Effector CD8-positive, alpha-beta T cell (primary cell): Measurements from ENCODE around the gene DNAJA1.

ENCODE experiments used
- DNase-seq: peaks from one replicate; lab custom pipeline; 2025; lab: John Stamatoyannopoulos, UW

Gene DNAJA1

GRCh38 chr9:33029231-33029786, 4.2 kb downstream of the DNAJA1 start:
- no peak for DNase-seq

GRCh38 chr9:33030285-33030684, 5.2 kb downstream of the DNAJA1 start:
- DNase-seq, result no peak

DNA sequence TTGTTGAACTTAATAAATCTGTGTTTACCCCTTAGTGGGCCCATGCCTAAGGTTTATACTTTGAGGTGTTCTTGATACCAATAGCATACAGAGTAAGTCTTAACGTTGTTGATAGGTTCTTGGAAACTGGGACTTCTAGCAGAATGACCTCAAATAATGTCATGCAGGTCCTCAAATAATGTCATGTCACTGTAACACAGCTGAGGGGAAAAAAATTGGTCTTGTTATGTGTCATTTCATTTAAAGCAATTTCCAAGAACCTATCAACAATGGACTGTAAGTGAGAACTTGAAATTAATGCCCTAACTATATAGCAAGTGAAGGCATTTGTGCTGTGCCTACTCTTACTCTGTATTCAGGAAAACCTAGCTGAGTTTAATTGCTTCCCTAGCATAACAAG, 7.2 kb downstream of the DNAJA1 start:
- no peak for DNase-seq

DNA sequence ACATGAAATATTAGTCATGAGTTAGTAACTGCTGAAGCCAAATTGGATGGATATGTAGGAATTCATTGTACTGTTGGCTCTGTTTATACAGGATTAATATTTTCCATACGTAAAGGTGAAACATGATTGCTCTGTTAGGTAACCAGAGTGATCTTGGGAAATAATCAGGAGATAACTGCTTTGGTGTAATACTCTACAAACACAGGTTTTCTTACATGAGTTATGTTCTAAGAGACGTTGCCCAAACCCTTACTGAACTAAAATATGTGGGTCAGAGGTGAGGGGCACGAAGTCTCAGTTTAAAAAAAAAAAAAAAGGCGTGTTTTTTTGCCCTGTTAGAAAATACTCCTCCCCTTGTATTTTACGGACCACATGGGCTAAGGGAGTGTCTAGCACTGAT, 7.8 kb downstream of the DNAJA1 start:
- no peak for DNase-seq

GRCh38 chr9:33040792-33041431, 15.8 kb downstream of the DNAJA1 start:
- DNase-seq, result no peak

DNA sequence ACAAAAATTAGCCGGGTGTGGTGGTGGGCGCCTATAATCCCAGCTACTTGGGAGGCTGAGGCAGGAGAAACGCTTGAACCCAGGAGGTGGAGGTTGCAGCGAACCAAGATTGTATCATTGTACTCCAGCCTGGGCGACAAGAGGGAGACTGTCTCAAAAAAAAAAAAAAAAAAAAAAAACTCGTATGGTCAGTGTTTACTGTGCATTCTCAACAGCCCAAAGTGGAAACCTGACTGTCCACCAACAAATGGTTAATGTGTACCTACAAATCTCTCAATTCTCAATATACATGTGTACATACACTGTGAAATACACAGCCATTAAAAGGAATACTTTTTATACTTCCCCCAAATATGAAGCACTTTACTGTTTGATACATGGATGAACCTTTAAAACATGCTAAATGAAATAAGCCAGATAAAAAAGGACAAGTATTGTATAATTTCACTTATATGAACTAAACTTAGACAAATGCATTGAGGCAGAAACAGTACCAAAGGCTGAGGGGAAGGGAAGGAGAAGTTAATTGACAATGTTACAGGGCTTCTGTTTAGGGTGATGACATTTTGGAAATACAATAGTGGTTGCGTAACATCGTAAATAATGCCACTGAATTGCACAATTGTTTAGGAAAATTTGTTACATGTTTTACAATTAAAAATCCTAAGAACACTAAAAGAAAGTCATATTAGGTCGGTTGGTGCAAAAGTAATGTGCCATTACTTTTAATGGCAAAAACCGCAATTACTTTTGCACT, 16.5 kb downstream of the DNAJA1 start:
- DNase-seq, result no peak

DNA sequence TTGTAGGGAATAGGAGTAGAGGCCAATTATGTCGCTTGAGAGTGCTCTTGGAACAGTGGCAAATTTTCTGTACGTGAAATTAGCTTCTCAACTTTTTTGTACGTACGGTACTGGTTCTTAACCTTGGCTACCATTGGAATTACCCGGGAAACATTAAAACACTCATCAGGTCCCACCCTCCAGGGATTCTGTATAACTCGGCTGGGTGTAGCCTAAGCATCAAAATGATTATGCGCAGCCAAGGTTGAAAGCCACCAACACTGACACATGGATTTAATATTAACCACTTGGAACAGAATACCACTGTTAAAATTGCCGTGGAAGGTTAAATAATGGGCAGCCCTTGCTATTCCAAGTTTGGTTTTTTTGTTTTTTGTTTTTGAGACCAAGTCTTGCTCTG, 17.4 kb downstream of the DNAJA1 start:
- no peak for DNase-seq

GRCh38 chr9:33043671-33044070, 18.6 kb downstream of the DNAJA1 start:
- no peak for DNase-seq

GRCh38 chr9:33044162-33044673, 19.1 kb downstream of the DNAJA1 start:
- DNase-seq, result peak; percentile 38

DNA sequence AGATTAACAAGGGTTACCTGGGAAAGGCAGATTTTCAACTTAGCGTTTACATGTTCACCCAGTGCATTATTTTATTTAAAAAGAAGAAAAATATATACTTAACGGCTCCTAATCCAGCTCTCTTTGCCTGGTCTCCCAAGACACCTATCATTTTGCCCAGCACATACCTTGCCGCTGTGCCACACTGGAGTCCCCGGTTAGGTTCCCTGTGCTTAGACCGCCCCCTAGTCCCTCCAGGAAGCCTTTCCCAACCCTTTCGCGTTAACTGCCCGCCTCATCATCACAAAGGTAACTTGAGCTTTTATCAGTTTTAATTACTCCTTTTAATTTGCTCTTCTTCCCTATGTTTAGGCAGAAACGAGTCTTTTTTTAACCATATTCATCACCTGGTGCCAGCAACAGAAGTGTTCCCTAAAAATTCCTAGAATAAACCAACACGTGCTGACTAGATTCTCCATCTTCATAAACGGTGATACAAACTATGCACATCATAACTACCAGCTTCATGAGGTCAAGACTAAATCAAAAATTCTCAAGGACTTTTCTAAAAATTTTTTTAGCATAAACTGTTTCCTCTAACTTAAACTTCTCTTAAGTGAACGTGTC, 19.7 kb downstream of the DNAJA1 start:
- DNase-seq, result no peak

DNA sequence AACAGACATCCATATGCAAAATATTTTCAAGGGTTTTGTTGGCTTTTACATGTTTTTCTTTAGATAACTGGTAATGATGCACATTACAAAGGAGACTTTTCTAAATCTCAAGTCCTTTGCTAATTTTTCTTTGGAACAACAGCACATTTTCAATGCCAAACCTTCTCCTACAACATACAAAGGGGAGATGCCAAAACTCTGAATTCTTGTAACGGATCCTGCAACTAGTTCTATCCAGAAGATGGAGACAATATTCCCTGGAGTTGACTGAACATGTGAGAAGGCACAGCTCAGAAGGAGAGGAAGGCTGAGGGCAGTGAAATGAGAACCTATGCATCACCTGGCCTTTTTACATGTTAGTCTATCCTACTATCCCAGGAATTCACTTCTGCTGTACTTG, 21.0 kb downstream of the DNAJA1 start:
- DNase-seq, result no peak

- no peak for DNase-seq
Measured at GRCh38 chr9:33048054-33048465, 23.0 kb downstream of the DNAJA1 start.

DNA sequence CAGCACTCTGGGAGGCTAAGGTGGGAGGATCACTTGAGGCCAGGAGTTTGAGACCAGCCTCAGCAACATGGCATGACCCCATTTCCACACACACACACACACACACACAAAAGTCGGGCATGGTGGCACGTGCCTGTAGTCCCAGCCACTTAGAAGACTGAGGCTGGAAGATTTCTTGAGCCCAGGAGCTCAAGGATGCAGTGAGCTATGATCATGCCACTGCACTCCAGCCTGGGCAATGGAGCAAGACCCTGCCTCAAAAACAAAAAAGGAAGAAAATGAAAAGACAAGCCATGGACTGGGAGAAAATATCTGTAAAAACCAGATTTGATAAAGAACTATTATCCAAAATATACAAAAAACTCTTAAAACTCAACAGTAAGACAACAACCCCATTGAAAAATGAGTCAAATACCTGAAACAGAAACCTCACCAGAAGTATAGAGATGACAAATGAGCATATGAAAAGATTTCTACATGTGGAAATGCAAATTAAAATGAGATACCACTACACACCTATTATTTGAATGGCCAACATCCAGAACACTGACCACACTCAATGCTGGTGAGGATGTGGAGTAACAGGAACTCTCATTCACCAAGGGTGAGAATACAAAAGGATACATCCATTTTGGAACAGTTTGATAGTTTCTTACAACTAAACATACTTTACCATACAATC, 24.7 kb downstream of the DNAJA1 start:
- no peak for DNase-seq

DNA sequence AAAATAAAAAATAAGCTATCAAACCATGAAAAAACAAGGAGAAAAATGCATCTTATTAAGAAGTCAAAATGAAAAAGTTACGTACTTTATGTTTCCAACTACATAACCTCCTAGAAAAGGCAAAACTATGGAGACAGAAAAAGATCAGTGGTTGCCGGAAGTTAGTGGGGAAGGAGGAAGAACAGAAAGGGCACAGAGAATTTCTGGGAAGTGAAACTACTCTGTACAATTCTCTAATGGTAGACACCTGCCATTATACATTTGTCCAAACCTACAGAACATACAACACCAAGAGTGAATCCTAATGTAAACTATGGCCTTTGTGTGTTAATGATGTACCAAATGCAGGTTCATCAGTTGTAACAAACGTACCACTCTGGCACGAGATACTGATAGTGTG, 26.1 kb downstream of the DNAJA1 start:
- no peak for DNase-seq

DNA sequence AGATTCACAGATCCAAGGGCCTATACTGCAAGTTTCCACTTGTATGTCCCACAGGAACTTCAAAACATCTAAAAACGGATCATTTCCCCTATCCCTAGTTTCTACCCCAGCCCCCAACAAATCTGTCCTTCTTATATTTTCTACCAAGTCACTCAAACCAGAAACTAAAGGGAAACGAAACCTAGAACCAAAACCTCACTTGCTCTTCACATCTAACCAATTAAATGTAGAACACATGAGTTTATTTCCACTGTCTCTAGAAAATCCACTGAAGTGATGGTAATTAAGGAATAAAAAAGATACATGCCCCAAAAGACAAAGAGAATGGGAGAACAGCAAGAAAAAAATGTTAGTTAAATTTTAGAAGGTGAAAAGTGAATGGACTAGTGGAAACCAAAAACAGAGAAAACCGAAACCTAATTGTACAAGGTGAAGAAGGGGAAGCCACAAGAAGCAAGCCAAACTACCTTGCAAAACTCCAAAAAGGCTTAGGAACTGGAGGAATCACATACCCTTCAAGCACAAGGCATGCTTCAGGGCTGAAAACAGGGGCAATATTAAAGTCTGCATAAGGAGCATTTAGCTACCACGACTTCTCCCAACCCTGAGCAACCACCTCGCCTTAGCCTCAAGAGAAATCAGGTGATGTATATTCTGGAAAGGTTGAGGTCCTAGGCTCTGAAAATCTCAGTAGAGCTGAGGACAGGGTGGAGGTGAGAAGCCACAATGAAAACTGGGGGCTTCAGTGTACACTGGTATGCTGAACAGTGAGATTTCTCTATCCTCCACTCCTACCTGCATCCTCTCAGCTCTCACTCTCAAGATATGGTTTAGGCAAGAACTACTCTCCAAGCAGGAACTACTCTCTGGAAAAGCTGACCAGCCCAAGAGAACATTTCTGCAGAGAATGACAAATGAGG, 40.3 kb downstream of the DNAJA1 start:
- DNase-seq, result no peak

DNA sequence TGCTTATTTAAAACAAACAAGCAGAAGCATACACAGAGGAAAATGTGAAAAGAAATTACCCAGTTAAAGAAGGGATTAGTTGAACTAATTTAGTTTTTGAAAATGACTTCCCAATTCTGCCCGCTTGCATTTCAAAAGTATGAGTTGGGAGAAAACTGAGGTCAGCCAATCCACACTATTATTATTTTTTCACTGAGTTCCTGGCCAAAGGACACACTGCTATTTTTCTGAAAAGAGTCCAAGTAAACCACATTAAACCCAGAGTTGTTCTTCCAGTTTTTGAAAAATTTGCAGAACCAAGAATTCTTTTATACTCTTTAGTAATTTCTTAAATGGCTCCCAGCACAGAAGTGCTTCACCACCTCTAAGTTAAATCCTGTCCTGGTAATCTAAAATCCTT, 43.9 kb downstream of the DNAJA1 start:
- no peak for DNase-seq

DNA sequence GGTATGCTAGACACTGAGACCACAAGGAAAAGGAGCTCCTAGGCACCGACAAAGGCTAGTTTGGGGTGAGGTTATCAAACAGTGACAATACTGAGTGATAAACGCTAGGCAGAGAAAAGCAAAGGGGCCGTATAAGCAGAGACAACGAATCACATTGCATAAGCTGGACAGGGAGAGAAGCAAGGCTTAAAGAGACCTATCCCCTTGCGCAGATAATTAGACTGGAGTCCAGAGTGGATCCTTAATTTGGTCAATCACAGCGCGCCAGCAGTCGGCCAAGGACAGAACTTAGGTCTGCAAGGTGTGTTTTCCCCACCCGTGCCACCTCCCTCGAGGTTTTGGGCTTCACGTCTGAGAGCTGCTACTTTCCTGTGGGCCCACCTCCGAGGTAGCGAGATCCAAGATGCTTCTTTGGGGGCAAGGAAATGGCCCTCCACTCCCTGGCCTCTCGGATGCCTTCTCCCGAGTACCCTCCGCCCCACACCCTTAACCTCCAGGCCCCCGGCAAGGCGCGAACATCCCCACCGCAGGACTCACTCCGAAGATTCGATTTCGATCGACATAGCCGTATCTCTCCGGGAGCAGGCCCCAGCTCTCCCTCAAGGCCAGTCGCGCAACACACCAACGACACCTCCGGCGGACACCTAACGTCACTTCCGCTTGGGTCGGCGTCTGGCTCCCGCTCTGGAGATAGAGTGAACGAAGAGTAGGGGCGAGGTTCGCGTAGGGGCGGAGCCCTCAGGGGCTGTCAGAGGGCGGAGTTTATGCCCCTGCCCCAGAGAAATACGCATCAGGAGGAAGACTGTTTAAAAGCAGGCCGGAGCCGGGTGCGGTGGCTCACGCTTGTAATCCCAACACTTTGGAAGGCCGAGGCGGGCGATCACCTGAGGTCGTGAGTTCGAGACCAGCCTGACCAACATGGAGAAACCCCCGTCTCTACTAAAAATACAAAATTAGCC, 51.3 kb downstream of the DNAJA1 start, which contains the start of gene SMU1:
TSS of gene SMU1 (minus strand) at position 629 of the 959 bp plus-strand sequence. CDS start at position 563, 66 bp downstream.
- peak; percentile 91 for DNase-seq

DNA sequence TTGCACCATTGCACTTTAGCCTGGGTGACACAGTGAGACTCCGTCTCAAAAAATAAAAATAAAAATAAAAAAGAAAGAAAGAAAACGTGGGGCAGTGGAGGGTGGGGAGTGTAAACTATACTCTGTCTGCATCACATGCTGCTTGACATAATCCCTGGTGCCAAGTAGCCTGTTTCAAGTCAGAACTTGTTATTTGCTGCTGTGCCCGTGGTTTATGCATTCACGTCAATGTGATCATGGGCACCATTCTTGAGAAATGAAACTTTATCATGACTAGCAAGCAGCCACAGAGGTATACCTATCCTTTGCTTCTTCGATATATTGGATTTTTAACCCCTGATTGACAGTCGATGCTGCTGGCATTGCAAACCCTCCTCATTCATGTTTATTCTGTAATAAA, 55.5 kb downstream of the DNAJA1 start:
- DNase-seq, result no peak

GRCh38 chr9:33081128-33081851, 56.2 kb downstream of the DNAJA1 start:
- DNase-seq, result peak; percentile 33
